Glomerular endothelial cell (primary cell): ENCODE data around the gene CTBS. TPM values are rescaled to one million over a fixed set of nuclear protein-coding genes. Genes with fewer than 3 reads are reported as not detected.

Experiments used
- DNase-seq: peaks from one replicate; pipeline ENCODE4 v3.0.0-alpha.2; 2011; ENCODE audit warnings: low read depth, low spot score; ENCODE audit errors: extremely low read depth
- total RNA-seq: library from RNA; depleted of rRNA; stranded (reverse); fragments of >200 nt; gene quantifications from 2 replicates; pipeline ENCODE4 v1.2.3, GENCODE V29; 2015

Gene CTBS
- total RNA-seq, 1 donor from 2014 or later = 11.5 TPM

DNA sequence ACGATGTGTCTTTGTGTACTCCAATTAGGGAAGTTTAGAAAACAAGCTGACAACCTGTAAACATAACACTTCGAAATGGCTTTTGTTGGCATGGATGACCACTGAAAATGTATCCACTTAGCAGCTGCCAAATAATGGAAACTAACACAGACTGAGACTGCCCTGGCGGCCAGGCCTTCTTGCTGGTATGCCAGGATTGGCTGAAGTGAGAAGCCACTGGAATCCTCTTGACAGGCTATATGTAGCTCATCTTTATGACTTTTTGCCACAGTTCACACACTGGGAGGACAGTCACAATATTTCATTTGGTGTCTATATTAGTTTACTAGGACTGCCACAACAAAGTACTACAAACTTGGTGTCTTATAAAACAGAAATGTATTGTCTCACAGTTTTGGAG, 12.9 kb upstream of the CTBS start:
- no peak for DNase-seq

DNA sequence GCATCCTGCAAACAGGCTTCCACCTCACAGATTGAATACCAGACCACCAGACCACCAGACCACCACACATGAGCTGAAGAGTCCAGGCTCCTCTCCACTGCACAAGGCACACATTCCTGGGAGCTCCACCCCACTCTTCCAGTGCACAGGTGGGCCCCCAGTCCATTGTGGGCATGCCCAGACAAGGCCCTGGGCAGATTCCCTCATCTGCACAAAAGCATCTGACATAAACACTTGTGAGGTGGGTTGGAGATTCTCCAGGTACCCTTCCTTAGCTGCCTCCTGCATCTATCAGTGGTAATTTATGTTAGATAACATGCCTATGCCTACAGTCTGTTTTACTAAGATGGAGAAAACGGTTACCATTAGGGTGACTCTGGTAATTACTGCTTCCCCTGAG, 11.6 kb upstream of the CTBS start:
- DNase-seq = no peak

DNA sequence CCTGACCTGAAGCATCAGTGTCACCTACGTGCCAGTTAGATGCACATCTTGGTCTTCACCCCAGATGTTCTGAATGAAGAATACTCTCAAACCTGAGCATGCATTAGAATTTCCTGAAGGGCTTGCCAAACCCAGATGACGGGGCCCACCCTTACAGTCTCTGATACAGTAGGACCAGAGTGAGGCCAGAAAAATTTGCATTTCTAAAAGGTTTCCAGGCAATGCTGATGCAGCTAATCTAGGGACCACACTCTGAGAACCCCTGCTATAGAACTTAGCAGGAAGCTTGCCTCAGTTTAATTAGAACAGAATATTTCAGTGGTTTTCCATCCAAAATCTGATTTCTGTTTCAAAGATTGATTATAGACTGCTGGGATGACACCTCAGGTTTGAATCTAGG, 9.9 kb upstream of the CTBS start:
- no peak for DNase-seq

DNA sequence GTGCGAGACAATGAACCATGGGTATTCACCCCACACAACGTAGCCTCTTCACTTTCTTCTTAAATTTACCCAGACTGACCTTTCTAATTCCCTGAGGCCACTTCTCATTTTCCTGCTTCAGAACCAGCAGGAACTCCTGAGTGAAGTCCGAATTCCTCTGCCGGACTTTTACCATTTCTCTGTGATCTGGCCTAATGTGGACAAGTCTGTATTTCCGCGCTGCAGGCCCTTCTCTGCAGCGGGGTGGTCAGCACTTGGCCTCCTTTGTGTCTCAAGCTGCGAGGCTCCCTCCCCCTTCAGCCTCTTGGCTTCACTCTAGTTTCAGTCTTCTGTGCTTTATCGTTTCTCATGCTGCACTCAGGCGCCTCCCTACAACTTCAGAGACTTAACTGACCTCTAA, 9.4 kb upstream of the CTBS start:
- no peak for DNase-seq

DNA sequence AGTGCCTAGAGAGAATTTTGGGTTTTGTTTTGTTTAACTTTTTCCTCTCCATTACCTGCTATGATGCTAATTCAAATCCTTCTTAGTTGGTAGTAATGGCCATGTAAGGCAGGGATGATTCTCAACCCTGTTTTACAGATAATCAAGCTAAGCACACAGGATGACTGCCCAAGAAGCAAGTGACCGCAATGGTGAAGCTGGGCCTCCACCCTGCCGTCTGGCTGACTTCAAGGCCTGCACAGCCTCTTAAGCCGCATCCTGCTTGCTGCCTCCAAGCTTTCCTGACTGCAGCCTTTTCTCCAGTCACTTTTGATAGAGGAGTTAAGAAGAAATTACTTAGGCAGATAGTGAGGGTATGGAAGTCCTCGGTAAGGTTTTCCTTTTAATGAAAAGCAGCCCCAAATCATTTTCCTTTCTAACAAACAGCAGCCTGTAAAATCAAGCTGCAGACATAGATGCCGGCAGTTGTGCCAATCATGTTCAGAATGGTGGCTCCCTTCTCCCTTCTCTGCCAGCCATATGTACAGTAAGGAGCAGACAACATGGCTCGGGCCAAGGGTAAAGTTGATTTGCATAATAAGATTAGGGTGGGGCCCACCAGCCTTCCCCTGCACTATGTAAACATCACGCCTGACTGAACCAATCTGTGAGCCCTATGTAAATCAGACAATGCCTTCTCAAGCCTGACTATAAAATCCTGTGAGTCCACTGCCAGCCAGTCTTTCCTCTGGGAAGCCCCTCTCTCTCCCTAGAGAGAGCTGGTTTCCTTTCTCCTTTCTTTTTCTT, 8.8 kb upstream of the CTBS start:
- DNase-seq = no peak

DNA sequence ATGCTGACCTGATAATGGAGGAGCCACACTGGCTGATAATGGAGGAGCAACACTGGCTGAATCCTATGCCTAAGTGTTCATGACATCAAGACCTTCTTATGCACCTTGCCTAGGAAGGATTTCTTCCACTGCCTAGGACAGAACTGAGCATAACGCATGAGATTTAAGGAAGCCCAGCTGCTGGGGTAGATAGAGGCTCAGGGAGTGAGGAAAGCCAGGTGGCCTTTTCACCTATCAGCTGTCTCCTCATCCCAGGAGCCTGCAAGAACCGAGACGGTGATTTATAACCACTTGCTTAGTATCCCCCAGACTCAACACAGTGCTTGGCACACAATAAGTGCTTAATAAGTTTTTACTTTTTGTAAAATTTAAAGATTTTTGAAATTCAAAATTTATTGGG, 7.4 kb upstream of the CTBS start:
- no peak for DNase-seq

DNA sequence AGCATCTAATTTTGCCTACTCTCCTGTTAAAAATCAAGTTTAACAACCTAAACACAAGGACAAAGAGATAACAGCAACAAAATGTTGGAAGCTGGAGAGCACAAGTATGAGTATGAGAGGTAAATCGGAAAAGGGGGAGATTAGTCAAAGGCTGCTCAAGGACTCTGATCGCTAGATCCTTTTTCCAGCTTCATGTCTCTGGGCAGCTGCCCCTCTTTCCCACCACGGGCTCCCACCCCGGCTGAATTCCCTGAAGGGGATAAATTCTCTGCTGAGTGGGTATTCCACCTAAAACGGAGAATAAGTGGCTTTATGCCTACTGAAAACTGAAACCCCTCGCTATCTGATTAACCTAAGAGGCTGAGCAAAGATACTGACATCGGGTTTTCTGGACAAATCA, 696 bp upstream of the CTBS start:
- DNase-seq = no peak

DNA sequence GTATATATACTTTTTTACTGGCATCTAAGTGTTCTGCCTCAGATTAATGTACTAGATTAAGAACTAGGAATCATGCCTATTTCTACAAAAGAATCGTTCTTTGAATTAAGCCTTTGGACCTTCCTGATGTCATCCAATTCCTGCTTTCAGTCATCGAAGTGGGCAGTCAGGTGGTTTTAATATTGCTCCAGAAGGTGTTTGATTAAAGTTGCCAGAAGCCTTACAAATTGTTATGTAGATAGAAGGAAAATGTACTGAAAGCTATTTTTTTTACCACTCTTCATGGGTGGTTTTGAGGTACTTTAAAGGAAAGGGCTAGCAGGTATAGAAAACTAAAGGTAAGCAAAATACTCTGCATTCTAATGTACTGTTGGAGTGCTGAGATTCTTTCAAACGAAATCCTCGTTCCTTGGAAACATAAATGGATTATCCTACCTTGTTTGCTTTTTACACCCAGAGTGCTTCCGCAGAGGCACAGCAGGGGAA, 716 bp downstream of the CTBS start:
- DNase-seq = no peak

DNA sequence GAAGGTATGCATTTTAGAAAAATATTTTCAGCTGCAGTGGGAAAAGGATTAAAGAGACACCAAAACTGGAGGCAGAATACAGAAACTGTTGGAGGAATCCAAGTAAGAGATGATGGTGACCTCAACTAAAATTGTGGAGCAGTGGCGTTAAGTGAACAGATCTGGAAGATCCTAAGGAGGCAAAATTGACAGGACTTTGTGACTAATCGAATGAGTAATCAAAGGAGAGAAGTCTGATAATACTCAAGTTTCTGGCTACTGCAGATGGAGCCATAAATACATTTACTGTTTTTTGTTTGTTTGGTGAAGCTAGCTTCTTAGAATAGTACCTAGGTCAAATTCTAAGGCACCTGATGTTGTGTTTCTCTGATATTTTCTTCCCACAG, 3.1 kb downstream of the CTBS start:
- no peak for DNase-seq

DNA sequence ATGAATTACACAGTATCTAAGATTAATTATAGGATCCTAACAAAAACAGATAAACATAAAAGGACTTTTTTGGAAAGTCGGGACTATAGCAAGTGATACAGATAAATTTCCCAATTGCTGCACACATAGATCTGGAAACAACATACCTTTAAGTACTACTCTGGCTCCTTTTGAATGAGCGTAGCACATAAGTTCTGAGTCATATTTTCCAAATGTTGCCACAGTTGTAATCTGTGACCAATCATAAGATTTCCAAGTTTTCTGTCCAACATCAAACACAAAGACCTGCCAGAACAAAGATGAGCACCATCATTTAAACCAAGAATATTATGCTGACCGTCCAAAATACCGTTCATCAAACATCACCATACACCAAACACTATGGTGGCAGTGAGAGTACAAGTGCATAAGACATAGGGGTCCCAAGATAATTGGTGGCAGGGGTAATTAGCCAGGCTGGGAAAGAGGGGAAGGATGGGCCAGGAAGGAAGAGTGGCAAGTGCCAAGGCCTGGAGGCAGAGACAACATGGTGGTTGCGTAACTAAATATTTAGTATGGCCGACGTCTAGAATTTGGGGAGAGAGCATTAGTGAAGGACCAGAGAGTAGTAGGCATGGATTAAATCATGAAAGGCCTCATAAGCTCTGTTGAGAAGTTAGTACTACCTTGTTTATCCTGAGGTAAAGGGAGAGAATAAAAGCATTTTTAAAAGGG, 3.6 kb downstream of the CTBS start:
- DNase-seq = no peak

DNA sequence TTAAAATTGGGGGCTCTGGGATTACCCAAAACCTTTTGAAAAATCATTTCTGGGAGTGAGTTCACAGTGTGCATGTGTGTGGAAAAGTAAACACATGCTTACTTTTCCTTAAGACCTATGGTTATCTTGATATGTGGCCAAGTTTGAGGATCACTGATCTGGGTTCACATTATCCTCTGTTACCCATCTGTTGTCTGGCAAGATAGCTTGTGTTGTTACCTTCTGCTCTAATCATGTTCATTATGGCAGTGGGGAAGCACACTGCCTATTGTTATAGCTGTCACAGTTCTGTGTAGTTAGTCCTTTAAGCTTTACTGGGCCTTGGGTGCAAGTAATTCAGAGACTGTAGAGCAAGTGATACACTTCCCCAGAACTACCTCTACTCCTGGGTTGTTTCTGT, 5.0 kb downstream of the CTBS start:
- DNase-seq = no peak

DNA sequence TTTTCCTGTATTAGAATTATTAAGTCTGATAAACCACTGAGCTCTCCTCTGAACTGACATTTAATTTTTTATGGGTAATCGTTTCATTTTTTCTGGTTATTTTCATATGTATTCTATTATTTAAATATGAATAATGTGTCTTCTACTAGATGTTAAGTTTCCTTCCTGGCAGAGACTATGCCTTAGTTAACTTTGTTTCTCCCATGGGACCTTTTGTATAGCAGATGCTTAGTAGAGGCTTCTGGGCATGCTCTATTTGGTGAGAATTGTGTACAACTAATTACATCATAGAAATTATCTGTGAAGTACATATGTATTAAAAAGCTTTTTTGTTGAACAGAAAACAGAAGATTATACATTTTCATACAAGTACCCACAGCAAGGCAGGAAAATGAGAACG, 23.4 kb downstream of the CTBS start:
- DNase-seq = no peak

DNA sequence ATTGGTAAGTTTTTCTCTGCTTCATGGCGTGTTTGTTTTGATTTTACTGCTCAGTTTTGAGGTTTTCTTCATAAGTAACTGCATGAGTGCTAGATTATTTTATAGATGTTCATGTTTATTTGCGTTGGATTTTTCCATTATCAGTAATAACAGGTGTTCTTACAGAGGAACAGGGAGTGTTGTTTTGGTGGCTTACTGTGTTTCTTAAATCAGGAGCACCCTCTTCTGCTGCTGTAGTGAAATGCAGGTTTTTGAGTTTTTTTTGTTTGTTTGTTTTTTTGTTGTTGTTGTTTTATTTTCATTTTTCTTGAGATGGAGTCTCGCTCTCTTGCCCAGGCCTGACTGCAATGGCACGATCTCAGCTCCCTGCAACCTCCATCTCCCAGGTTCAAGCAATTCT, 32.6 kb downstream of the CTBS start:
- no peak for DNase-seq

DNA sequence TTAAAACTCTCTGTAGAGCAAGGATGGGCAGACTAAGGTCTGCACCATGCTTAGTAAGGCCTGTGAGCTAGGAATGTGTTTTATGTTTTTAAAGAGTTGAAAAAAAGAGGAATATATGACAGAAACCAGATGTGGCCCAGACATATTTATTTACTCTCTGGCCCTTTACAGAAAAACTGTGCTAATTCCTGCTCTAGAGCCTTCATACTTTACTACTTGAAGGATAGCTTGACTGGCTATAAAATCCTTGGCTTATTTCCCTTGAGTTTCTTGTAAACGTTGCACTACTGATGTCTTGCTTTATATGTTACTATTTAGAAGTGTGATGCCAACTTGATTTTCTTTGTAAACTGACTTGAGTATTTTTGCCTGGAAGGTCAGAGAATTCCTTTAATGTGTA, 33.5 kb downstream of the CTBS start:
- no peak for DNase-seq

DNA sequence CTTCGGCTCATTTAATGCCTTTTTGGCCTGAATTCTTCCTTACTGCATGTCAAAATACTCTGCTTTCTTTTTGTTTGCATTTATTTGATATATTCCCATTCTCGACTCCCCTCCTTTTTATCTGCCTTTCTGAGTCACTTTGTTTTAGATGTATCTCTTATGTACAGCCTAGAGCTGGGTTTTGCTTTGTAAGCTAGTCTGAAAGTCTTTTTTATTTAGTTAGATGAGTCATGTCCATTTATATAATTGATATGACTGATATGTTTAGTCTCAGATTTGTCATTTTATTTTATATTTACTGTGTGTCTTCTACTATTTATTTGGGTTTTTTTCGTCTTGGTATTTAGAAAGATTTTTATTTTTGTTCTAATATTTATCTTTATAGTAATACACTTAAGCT, 34.3 kb downstream of the CTBS start:
- DNase-seq = no peak

DNA sequence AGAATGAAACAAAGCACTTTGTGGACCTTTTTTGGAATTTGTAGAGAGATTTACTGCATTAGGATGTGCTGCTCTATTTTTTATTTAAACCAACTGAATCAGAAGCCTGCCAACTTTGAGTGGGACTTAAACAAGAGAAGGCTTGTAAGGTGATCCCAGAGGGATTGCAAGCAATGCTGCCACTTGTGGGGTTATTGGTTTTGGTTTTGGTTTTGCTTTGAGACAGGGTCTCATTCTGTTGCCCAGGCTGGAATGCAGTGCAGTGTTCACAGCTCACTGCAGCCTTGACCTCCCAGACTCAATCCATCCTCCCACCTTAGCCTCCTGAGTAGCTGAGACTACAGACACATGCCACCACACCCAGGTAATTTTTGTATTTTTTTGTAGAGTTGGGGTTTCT, 35.6 kb downstream of the CTBS start:
- DNase-seq = no peak

DNA sequence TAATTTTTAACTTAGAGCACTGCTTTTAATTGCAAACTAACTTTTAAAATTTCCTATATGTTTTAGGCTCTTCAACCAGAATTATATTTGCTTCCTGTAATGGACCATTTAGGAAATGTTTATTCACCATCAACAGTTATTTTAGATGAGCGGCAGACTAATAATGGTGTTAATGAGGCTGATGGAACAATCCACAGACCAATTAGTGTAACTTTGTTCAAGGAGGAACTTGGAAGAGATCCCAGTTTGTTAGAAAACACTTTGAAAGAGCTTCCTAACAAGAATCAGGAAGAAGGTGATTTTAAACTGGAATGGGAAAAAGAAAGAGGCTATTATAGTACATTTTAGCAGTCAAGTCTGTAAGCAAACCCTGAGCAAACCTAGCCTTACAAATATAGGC, 48.5 kb downstream of the CTBS start:
- no peak for DNase-seq

DNA sequence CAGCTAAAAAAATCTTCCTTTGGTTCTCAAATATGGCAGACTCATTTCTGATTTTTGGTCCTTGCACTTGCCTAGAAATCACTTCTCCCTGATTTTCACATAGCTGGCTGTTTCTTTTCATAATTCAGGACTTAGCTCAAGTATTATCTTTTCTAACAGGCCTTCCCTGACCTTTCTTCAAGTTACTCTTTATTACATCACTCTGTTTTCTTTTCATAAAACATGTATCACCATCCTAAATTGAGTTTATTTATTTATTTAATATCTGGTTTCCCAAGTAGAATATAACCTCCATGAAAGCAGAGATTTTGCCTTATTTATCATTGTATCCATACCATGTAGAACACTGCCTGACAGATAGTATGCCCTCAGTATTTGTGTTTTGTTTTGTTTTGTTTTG, 49.6 kb downstream of the CTBS start:
- no peak for DNase-seq

DNA sequence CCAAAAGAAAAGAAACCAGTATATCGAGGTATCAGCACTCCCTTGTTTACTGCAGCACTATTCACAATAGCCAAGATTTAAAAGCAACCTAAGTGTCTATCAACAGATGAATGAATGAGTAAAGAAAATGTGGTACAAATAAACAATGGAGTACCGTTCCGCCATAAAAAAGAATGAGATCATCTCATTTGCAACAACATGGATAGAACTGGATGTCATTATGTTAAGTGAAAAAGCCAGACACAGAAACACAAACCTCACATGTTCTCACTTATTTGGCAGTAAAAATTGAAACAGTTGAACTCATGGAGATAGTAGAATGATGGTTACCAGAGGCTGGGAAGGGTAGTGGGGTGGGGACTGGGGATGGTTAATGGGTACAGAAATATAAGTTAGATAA, 63.6 kb downstream of the CTBS start:
- no peak for DNase-seq

DNA sequence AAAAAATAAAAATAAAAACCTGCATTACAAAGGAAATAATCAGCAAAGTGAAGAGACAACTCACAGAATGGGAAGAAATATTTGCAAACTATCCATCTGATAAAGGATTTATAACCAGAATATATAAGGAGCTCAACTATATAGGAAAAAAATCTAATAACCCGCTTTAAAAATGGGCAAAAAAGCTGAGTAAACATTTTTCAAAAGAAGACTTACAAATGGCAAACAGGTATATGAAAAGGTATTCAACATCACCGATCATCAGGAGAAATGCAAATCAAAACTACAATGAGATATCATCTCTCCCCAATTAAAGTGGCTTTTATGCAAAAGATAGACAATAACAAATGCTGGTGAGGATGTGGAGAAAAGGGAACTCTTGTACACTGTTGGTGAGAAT, 64.1 kb downstream of the CTBS start:
- no peak for DNase-seq

DNA sequence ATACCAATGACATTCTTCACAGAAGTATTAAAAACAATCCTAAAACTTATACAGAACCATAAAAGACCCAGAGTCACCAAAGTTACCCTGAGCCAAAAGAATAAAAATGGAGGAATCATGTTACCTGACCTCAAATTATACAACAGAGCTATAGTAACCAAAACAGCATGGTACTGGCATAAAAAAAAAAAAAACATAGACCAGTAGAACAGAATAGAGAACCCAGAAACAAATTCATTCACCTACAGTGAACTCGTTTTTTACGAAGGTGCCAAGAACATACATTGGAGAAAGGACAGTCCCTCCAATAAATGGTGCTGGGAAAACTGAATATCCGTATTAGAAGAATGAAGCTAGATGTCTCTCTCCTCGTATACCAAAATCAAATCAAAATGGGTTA, 65.2 kb downstream of the CTBS start:
- DNase-seq = no peak

DNA sequence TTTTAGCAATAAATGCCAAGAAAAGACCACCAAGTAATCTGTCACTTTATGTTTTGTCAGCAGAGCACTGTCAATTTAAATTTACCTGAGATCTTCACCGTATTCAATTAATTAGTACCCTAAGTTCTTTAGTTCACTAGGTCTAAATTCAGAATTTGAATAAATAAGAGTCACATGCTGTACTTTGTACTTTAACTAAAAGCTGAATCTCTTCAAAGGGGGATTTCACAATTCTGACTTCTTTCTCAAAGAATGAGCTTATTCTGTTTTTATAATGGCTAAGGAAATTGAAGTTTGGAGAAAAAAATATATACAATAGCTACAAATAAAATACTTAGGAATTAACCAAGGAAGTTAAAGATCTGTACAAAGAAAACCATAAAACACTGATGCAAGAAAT, 65.7 kb downstream of the CTBS start:
- DNase-seq = no peak
